ENCODE data around the gene TFG.

GRCh38 chr3:100715176-100715575 is 5.9 kb downstream of the TFG start:
- TF ChIP-seq CTCF (conservative IDR thresholded peaks at IDR 0.05; ENCODE audit: low read depth, low read length): no peak
- TF ChIP-seq NFE2L2 (IDR thresholded peaks at IDR 0.05; ENCODE audit: low read depth, low read length): no peak
- TF ChIP-seq RFX5 (IDR thresholded peaks at IDR 0.05; ENCODE audit: low read depth, low read length): no peak
- TF ChIP-seq POLR2A (IDR thresholded peaks at IDR 0.05; ENCODE audit: low read depth, low read length): no peak
- TF ChIP-seq MAFK (IDR thresholded peaks at IDR 0.05; ENCODE audit: low read depth, low read length): no peak
- TF ChIP-seq CEBPB (IDR thresholded peaks at IDR 0.05; ENCODE audit: low read depth, low read length): no peak
- TF ChIP-seq MXI1 (IDR thresholded peaks at IDR 0.05; ENCODE audit: borderline replicate concordance, low read depth, low read length): no peak
- no peak for TF ChIP-seq ELK1 (IDR thresholded peaks at IDR 0.05; ENCODE audit: borderline replicate concordance, low read depth, low read length)
- no peak for TF ChIP-seq RCOR1 (IDR thresholded peaks at IDR 0.05; ENCODE audit: insufficient replicate concordance, low read length)
- TF ChIP-seq MAZ (IDR thresholded peaks at IDR 0.05; ENCODE audit: borderline replicate concordance, low read depth, low read length): no peak
- TF ChIP-seq SMC3 (IDR thresholded peaks at IDR 0.05; ENCODE audit: low read depth, low read length): no peak
- no peak for TF ChIP-seq RAD21 (IDR thresholded peaks at IDR 0.05; ENCODE audit: low read length)

Measured in IMR-90 (cell line).